Right lobe of liver (tissue), 6 donors: ENCODE results near the gene CGRRF1. TPM values are rescaled to one million over a fixed set of nuclear protein-coding genes. Genes with fewer than 3 reads are reported as not detected.

ENCODE experiments used
- ATAC-seq, 4 donors: fragments of 200-7000 bp; cut with Tn5 transposase; one replicate each; pipeline ENCODE4 v1.9.1; 2020; ENCODE audit warnings: mild to moderate bottlenecking in 4 of 4, moderate library complexity in 4 of 4
- DNase-seq, 3 donors: peaks; one replicate each; pipeline ENCODE4 v3.0.0-alpha.2; 2020
- H3K27ac ChIP-seq, 3 donors: fragments of 200-600 bp; one replicate each; pipeline ENCODE4 v1.8.0; 2022
- H3K27me3 ChIP-seq, 2 donors: fragments of 200-600 bp; one replicate each; pipeline ENCODE4 v1.8.0; 2022
- H3K36me3 ChIP-seq, 4 donors: fragments of 200-600 bp; sonication (generic) in 1 of 4; one replicate each; pipeline versions ENCODE4 v1.5.1 to v1.8.0; 2017 to 2022; ENCODE audit warnings: control low read depth in 1 of 4
- H3K4me1 ChIP-seq, 4 donors: fragments of 200-600 bp; sonication (generic) in 1 of 4; one replicate each; pipeline versions ENCODE4 v1.5.1 to v1.8.0; 2017 to 2022; ENCODE audit warnings: control low read depth in 1 of 4
- H3K4me3 ChIP-seq, 3 donors: fragments of 200-600 bp; one replicate each; pipeline ENCODE4 v1.8.0; 2022
- H3K9me3 ChIP-seq, 4 donors: fragments of 200-600 bp; sonication (generic) in 1 of 4; one replicate each; pipeline versions ENCODE4 v1.5.1 to v1.8.0; 2017 to 2022; ENCODE audit warnings: control low read depth in 1 of 4
- CTCF ChIP-seq, 4 donors: fragments of 200-600 bp in 3 of 4; fragments of 450-650 bp in 1 of 4; IDR thresholded peaks; one replicate each; pipeline versions ENCODE4 v1.5.1 to v1.8.0; 2016 to 2022; ENCODE audit warnings: antibody characterized with exemption in 4 of 4, mild to moderate bottlenecking in 2 of 4
- POLR2A ChIP-seq: fragments of 450-650 bp; IDR thresholded peaks from one replicate; pipeline ENCODE4 v1.6.1; 2017; ENCODE audit warnings: antibody characterized with exemption, mild to moderate bottlenecking
- WGBS: methylation state at CpG from one replicate; pipeline ENCODE4 v1.1.6; 2018; ENCODE audit warnings: low coverage, low lambda C conversion rate; ENCODE audit not compliant: insufficient coverage; ENCODE audit errors: missing lambda C conversion rate; 5-methylcytosine and 5-hydroxymethylcytosine counted together
- intact Hi-C, 2 donors: fragments of 100-400 bp; cut with DNase I; formaldehyde crosslinking; loops; one replicate each; pipeline versions ENCODE4 v1.11.2 to v1.14.1; 2022
- total RNA-seq, 6 experiments: library from RNA; depleted of rRNA in 2 of 6; stranded (reverse); fragments of >200 nt in 2 of 6; fragmentation: NEBNext Ultra II Directional in 3 of 6; extraction: Animal tissue kit (Norgen Biotek cat#: 25700) in 3 of 6; gene quantifications; one replicate each; pipeline versions ENCODE4 v1.1.0 to v1.2.4, GENCODE V29; 2016 to 2023
- donor health status: DM: no; HTN: yes; CAD: no.
- donor health status: DM: no; HTN: no; CAD: no.
- donor health status: DM: no; HTN: no; CAD: no.
- donor health status: DM: no; HTN: yes; CAD: no.
- donor health status: DM: no; HTN: yes; CAD: no.

The CGRRF1 gene
- total RNA-seq, 6 experiments from 2014 or later = 5.4 to 8.2 (median 6.7) TPM

GRCh38 chr14:54475187-54475899, 34.4 kb upstream of the CGRRF1 start:
- no peak overlapping the region for H3K4me3 ChIP-seq
- no peaks in the 10 kb centered on the region for H3K27me3 ChIP-seq
- H3K36me3 ChIP-seq = peaks cover 0 to 6% (median 2%) of the 10 kb centered on the region in 4 donors
- H3K9me3 ChIP-seq = no peaks in the 10 kb centered on the region
- DNase-seq (no peak), ATAC-seq (no peak)
- no peak for TF ChIP-seq CTCF (IDR thresholded peaks at IDR 0.05)
- no peak for TF ChIP-seq POLR2A
- H3K27ac ChIP-seq = no peak overlapping the region
- H3K4me1 ChIP-seq = peaks cover 0 to 34% (median 0%) of the 10 kb centered on the region in 4 donors
- WGBS = 74% methylated on average over 4 of the region's 4 CpGs
- intact Hi-C loops = no loop called here

- intact Hi-C loops = no loop called here
- ATAC-seq (no peak), DNase-seq (no peak)
- Histone ChIP-seq H3K27ac (no peak overlapping the region), H3K27me3 (no peaks in the 10 kb centered on the region), H3K36me3 (peaks cover 0 to 6% (median 2%) of the 10 kb centered on the region in 4 donors), H3K4me1 (peaks cover 0 to 31% (median 0%) of the 10 kb centered on the region in 4 donors), H3K4me3 (no peak overlapping the region), H3K9me3 (no peaks in the 10 kb centered on the region)
- WGBS = 92% methylated on average over 4 of the region's 4 CpGs
- TF ChIP-seq POLR2A = no peak
- no peak for TF ChIP-seq CTCF (IDR thresholded peaks at IDR 0.05)
Measured at GRCh38 chr14:54475911-54476310, 33.8 kb upstream of the CGRRF1 start.

- peaks cover 0 to 28% (median 6%) of the 10 kb centered on the region in 4 donors for H3K4me1 ChIP-seq
- WGBS = 73% methylated on average over 3 of the region's 3 CpGs
- H3K4me3 ChIP-seq = no peak overlapping the region
- no peak for ATAC-seq
- H3K27ac ChIP-seq = no peak overlapping the region
- no peak for DNase-seq
- intact Hi-C loops = no loop called here
- no peaks in the 10 kb centered on the region for H3K9me3 ChIP-seq
- TF ChIP-seq POLR2A (no peak), CTCF (IDR thresholded peaks at IDR 0.05) (no peak)
- no peaks in the 10 kb centered on the region for H3K27me3 ChIP-seq
- H3K36me3 ChIP-seq = peaks cover 0 to 15% (median 2%) of the 10 kb centered on the region in 4 donors
Measured at GRCh38 chr14:54478636-54479215, 31.0 kb upstream of the CGRRF1 start.

- H3K27ac ChIP-seq = no peak overlapping the region
- intact Hi-C loops = no loop called here
- TF ChIP-seq POLR2A (no peak), CTCF (IDR thresholded peaks at IDR 0.05) (no peak)
- no peak overlapping the region for H3K4me3 ChIP-seq
- H3K4me1 ChIP-seq = peaks cover 0 to 17% (median 7%) of the 10 kb centered on the region in 4 donors
- H3K27me3 ChIP-seq = no peaks in the 10 kb centered on the region
- WGBS = 92% methylated on average over 4 of the region's 4 CpGs
- DNase-seq (no peak), ATAC-seq (no peak)
- peaks cover 0 to 15% (median 2%) of the 10 kb centered on the region in 4 donors for H3K36me3 ChIP-seq
- H3K9me3 ChIP-seq = no peaks in the 10 kb centered on the region
Measured at GRCh38 chr14:54480830-54481562, 28.7 kb upstream of the CGRRF1 start.
